Effector CD8-positive, alpha-beta T cell (primary cell): ENCODE results near the gene EFNA1.
A peak's percentile ranks its signal among the peaks of the same experiment; 100 is the strongest.

ENCODE experiments used
- DNase-seq: peaks from one replicate; lab custom pipeline; 2025; lab: John Stamatoyannopoulos, UW

The EFNA1 gene

DNA sequence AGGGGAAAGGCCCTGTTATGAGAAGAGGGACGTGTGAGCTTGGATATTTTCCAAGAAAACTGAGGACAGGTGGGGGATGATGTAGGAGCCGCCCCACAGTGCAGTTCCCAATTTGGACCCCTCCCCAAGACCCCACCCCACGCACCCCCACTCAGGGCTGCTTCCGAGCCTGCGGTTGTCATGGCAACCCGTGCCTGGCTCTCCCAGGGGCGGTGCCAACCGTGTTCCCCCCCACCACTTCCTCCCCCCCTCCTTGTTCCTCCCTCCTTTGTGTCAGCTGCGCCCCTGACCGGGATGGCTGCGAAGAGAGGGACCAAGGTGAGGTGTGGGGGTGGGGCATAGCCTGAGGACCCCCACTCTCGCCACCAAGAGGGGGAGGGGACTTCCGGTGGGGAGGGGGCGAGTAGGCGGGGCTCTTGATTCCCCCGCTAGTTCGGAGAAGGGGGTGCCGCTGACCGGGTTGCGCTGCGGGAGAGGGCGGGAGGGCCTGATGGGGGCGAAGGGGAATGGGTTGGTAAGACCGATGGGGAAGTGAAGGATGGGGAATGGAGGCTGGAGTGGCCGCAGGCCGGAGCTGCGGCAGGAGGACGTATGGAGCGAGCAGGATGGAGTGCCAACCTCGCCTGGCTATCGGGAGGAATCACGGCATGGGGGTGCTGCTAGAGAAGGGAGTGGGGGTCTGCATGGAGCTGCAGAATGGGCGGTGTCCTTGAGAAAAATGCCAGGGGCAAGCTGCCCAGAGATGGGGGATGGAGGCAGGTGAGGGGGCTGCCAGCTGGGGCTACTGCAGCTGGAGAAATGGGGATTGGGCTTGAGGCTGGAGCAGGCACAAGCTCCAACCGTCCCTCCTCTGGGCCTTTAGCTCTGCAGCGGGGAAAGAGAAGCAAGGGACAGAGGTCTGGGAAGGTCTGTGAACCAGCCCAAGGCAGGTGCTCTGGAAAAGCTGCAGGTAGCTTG, 46.9 kb downstream of the EFNA1 start:
- DNase-seq = peak; percentile 32

DNA sequence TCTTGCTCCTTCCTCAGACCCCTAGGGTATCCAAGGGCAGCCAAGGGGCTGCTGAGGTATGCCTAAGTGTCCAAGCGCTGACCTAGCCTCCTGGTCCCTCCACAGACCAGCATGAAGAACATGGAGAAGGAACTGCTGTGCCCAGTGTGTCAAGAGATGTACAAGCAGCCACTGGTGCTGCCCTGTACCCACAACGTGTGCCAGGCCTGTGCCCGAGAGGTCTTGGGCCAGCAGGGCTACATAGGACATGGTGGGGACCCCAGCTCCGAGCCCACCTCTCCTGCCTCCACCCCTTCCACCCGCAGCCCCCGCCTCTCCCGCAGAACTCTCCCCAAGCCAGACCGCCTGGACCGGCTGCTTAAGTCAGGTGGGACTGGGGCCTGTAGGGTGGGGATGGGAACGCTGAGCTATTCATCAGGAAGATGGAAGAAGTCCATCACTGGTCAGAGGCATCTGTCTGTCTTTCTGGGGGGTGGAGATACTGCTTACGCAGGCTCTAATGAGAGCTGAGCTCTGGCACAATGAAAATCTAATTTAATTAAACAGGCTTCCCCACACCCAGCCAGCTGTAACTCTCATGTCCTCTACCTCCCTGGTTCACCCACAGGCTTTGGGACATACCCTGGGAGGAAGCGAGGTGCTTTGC, 47.7 kb downstream of the EFNA1 start:
- DNase-seq = no peak

- no peak for DNase-seq
Measured at GRCh38 chr1:155175927-155176371, 48.3 kb downstream of the EFNA1 start.

DNA sequence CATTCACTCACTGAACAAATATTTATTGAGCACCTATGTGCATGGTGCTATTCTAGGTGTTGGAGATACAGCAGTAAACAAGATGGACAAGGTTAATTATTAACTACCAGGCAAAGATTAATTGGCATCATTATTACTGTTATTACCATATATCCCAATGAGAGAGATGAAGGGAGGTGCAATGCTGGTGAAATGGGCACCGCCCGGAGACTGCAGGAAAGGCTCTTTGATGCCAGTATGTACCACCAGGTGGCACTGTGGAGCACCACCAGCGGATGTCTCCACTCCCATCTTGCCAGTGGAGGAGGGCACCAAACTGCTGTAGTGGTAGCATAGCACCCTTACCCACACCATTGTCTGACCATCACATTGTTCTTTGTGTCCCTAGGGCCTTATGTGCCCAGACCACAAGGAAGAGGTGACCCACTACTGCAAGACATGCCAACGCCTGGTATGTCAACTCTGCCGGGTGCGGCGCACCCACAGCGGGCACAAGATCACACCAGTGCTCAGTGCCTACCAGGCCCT, 48.9 kb downstream of the EFNA1 start:
- DNase-seq = peak; percentile 79

- DNase-seq = no peak
Measured at GRCh38 chr1:155177192-155177917, 49.7 kb downstream of the EFNA1 start.

DNA sequence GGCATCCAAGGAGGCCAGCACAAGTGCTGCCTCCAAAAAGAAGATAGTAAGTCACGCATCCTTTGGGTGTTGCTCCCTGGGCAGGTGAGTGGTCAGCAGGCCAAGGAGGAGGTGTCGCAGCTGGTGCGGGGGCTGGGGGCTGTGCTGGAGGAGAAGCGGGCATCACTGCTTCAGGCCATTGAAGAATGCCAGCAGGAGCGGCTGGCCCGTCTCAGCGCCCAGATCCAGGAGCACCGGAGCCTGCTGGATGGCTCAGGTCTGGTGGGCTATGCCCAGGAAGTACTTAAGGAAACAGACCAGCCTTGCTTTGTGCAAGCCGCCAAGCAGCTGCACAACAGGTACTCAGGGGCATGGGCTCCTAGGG, 50.2 kb downstream of the EFNA1 start:
- no peak for DNase-seq

GRCh38 chr1:155178441-155179111, 50.9 kb downstream of the EFNA1 start:
- no peak for DNase-seq

DNA sequence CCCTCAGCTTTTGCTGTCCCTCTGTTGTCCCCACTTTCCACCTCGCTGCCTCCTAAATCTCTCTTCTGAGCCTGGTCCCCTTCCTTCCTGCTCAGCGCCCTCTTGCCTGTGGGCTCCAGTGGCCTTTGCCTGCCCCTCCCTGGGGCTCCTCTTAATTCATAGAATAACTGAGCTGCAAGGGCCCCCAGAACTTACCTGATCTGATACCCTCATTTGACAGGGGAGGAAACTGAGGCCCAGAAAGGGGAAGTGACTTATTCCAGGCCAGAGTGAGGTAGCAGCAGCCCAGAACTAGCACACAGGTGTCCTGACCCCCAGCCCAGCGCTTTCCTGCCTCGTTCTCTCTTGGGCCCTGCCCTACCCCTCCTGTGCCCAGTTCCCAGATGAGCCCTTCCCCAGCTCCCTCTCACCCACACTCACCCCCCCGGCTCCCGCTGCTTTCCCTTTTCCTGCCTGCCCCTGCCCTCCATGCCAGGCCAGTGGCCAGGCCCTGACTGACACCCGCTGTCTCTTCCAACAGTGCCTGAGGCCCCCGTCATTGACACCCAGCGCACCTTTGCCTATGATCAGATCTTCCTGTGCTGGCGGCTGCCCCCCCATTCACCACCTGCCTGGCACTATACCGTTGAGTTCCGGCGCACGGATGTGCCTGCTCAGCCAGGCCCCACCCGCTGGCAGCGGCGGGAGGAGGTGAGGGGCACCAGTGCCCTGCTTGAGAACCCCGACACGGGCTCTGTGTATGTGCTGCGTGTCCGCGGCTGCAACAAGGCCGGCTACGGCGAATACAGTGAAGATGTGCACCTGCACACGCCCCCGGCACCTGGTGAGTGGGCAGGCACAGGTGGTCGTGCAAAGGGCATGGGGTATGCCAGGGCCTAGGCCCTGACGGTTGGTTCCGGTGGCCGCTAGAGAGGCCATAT, 51.7 kb downstream of the EFNA1 start:
- DNase-seq = no peak

GRCh38 chr1:155181371-155182051, 53.8 kb downstream of the EFNA1 start:
- no peak for DNase-seq

- no peak for DNase-seq
Measured at GRCh38 chr1:155182052-155182550, 54.4 kb downstream of the EFNA1 start.

DNA sequence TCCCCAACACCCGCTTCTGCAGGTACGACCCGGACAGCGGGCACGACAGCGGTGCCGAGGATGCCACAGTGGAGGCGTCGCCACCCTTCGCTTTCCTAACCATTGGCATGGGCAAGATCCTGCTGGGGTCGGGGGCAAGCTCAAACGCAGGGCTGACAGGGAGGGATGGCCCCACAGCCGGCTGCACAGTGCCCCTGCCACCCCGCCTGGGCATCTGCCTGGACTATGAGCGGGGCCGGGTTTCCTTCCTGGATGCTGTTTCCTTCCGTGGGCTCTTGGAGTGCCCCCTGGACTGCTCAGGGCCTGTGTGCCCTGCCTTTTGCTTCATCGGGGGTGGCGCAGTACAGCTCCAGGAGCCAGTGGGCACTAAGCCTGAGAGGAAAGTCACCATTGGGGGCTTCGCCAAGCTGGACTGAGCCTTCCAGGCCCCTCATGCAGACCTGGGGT, 56.1 kb downstream of the EFNA1 start:
- DNase-seq = no peak

DNA sequence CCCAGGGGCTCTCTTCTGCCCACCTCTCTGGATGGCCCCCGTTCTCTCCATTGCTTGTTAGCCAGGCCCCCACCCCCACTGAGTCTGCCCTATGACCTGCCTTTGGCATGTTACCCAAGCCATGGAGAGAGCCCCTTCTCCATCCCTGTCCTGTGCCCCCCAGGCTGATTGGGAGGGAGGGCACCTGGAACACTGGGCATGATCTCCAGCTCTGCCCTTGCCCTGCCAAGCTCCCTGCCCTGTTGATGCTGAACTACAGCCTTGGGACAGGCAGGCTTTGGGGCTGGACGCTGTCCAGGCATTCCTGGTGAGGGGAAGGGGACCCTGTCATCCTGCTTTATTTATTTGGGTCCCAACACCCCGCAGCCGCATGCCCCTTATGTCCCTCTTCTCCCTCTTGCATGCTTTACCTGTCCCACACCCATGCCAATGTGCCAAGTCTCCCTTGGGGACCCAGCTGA, 56.7 kb downstream of the EFNA1 start:
- no peak for DNase-seq
